Measurements from ENCODE around the gene LIN28B.

The LIN28B gene

DNA sequence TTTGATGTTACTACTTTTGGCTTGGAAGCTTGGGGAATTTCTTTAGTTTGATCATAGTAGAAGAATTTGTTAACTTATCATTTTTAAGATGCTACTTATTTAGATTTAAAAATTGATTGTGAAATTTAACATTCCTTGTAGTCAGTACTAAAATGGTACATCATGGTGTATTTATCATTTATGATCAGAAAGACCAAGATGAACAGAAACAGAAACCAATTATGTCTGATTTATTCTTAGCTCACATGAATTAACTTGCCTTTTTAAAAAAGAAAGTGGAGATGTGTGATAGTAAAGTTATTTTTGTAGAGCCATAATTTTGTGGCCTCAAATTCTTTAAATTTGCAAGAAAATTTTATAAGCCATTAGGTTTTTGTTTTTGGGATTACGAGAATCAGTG is 77.6 kb downstream of the LIN28B start:
- DNase-seq (ENCODE audit: low read depth): no peak
- H3K4me3 ChIP-seq (replicated peaks; ENCODE audit: low read depth, low read length): no peak overlapping the region
- TF ChIP-seq, protein P1, sequence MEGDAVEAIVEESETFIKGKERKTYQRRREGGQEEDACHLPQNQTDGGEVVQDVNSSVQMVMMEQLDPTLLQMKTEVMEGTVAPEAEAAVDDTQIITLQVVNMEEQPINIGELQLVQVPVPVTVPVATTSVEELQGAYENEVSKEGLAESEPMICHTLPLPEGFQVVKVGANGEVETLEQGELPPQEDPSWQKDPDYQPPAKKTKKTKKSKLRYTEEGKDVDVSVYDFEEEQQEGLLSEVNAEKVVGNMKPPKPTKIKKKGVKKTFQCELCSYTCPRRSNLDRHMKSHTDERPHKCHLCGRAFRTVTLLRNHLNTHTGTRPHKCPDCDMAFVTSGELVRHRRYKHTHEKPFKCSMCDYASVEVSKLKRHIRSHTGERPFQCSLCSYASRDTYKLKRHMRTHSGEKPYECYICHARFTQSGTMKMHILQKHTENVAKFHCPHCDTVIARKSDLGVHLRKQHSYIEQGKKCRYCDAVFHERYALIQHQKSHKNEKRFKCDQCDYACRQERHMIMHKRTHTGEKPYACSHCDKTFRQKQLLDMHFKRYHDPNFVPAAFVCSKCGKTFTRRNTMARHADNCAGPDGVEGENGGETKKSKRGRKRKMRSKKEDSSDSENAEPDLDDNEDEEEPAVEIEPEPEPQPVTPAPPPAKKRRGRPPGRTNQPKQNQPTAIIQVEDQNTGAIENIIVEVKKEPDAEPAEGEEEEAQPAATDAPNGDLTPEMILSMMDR (IDR thresholded peaks at IDR 0.05; ENCODE audit: low read length, missing control alignments): no peak

DNA sequence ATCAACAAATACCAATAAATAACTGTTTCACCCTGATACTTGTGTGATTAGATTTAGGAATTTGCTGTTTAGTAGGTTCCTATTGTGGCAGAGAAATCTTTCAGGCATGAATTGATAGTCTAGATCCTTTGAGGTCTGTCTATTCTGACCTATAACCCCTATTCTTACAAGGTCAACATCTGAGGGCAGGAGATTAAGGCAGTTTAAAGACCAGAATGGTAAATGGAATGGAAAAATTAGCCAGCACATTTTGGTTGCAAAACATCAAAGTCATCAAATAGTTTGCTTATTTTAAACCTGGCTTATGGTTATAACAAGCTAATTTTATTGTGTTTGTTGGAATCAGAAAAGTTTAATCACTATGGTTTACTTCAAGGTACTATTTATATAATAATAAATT is 78.4 kb downstream of the LIN28B start:
- TF ChIP-seq, protein P1 (IDR thresholded peaks at IDR 0.05; ENCODE audit: low read length, missing control alignments): no peak
- no peak for DNase-seq (ENCODE audit: low read depth)
- no peak overlapping the region for H3K4me3 ChIP-seq (replicated peaks; ENCODE audit: low read depth, low read length)

DNA sequence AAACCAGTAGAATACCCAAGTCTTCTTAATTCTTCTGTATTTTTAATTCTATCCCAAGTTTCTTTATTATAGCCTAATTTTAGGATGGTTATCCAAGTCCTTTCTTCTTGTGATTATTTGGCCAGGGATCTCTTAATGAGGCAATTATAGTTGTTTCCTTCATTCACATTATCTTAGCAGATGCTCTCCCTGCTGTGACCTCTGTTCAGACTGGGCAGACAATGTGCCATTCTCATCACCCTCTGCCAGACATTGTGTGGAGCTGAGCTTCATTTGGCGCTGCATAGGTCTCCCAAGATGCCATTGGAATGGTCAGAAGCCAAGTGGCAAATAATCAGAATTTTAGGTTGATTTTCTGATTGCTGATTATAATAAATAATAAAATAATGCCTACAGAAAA is 79.4 kb downstream of the LIN28B start:
- no peak overlapping the region for H3K4me3 ChIP-seq (replicated peaks; ENCODE audit: low read depth, low read length)
- no peak for DNase-seq (ENCODE audit: low read depth)
- TF ChIP-seq, protein P1 (IDR thresholded peaks at IDR 0.05; ENCODE audit: low read length, missing control alignments): no peak

DNA sequence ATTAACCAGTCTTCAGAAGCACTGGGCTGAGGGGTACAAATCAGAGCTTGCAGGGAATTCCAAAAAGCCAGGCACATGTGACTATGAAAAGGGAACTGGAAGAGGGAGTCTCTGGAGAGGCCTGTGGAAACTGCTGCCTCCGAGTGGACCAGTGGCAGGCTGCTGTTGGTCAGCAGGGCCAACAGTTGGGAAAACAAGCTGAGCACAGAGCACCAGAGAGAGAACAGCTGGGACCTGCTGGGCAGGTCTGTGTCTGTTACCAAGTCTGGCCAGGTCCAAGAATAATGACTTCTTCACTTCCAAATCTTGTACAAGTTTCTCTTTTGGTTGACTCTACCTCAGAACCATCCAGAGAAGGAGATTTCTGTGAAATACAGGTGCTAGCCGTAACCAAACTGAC is 81.4 kb downstream of the LIN28B start:
- DNase-seq (ENCODE audit: low read depth): no peak
- H3K4me3 ChIP-seq (replicated peaks; ENCODE audit: low read depth, low read length): no peak overlapping the region
- TF ChIP-seq, protein P1 (IDR thresholded peaks at IDR 0.05; ENCODE audit: low read length, missing control alignments): no peak

DNA sequence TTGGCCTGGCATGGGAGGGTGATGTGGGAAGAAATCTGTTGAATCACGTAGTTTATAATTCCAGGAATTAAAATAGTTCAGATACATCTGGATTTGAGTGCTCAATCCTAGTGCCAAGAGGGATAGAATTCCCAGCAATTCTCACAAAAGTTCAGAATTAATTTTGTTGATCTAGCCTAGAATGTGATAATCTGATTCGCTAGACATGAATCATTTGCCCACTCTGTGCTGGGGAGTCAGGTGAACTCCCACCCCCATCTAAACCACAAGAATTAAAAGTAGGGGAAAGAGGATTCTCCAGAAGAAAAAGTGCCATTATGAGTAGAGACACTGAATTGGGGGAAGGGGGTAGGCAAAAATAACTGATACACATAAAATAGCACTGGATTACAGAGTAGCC is 85.0 kb downstream of the LIN28B start:
- TF ChIP-seq, protein P1 (IDR thresholded peaks at IDR 0.05; ENCODE audit: low read length, missing control alignments): no peak
- no peak overlapping the region for H3K4me3 ChIP-seq (replicated peaks; ENCODE audit: low read depth, low read length)
- DNase-seq (ENCODE audit: low read depth): no peak

DNA sequence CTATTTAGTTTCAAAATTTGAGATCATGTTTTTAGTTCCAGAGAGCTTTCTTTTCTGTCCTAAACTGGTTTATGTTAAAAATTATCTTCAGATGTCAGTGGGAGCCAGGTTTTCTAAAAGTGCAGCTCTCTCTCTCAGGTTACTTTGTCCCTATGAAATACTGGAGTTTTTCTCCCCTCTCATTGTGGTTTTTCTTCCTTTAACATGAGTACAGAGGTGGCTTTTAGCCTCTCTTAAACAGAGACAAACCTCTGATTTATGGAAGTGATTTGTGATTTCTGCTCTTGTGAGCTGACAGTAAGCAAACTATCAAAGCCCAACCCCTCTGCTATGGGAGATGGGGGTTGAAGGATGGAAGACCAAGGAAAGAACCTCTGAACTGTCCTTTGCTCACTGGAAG is 85.7 kb downstream of the LIN28B start:
- TF ChIP-seq, protein P1 (IDR thresholded peaks at IDR 0.05; ENCODE audit: low read length, missing control alignments): no peak
- H3K4me3 ChIP-seq (replicated peaks; ENCODE audit: low read depth, low read length): no peak overlapping the region
- DNase-seq (ENCODE audit: low read depth): no peak

DNA sequence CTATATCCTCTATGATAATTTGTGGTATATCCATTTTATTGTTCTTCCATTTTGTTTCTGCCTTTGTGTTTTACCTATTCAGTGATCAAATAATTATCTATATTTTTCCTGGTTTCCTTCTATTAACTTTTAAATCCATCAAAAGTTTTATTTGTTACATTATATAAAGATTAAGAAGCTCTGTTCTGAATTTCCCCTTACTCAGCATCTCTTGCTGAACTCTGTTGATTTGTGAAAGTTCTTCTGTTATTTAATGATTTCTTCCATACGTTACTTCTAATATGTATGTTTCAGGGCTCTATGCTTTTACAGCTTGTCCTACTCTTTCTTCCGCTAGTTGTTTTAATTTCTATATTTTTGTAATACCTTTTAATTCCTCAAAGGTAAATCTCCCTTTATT is 87.1 kb downstream of the LIN28B start:
- TF ChIP-seq, protein P1 (IDR thresholded peaks at IDR 0.05; ENCODE audit: low read length, missing control alignments): no peak
- DNase-seq (ENCODE audit: low read depth): no peak
- no peak overlapping the region for H3K4me3 ChIP-seq (replicated peaks; ENCODE audit: low read depth, low read length)
